ENCODE data around the gene MOB3A.
A peak's percentile ranks its signal among the peaks of the same experiment; 100 is the strongest.
"Not testable (repeated sequence)": the region's sequence is repeated elsewhere in the genome, so short reads cannot be mapped to it uniquely, and the experiment has no call there.

Gene MOB3A

DNA sequence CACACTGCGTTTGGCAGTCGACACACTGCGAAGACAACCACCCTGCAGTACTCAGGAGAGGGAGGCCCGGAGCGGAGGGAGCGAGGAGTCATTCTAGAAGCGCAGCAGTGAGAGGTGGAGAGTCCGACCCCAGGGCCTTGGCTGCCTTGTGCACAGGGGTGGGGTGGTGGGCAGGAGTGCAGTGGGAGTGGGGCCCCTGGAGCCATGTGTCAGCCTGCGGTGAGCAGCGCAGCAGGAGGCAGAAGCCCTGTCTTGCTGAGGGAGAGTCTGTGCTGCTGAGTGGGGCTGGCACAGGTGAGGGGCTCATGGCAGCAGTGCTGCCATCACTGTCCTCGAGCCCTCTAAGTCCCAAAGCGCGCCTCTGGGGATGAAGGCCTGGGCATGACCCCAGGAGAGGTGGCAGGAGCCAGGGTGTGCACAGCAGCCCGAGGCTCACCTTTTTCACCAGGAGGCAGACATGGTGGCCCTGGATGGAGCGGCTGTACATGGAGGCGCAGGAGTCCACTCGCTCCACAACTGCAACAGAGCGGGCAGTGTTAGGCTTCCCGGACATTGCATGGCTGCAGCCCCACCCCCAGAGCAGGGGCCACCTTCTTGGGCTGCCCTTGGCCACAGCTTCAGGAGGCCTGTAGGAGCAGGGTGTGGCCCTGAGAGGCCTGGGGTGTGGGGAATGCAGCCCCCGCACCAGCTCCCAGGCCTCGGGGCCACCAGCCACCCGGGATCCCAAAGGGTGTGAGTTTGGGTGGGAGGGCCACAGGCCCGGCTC lies 12.3 kb upstream of the MOB3A start:
- no peak for DNase-seq (ENCODE audit: low read depth in 2 of 2)

DNA sequence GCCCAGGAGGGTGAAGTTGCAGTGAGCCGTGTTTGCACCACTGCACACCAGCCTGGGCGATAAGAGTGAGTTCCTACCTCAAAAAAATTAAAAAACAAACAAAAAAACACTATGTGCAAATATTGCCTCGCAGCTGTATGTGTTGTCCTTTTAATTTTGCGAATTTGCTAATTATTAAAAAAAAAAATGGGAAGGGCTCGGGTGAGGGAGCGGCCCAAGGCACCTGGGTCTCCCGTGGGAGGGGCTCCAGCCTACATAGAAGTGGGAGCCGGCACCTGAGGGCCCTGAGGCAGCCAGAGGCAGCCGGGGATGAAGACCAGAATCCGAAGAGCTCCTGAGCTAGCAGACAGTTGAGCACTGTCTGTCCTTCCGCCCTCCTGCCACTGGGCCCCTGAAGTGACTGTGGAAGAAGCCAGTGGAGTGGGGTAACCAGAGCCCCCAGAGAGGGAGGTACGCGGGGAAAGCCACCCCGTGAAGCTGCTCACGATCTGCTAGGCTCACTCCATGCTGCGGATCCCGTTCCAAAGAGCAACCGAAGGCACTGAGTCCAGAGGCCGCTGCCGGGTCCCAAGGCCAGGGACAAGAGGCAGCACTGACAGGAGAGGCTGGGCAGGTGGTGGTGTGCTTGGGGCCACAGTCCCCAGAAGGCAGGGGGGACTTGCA lies 7.0 kb upstream of the MOB3A start:
- no peak for DNase-seq (ENCODE audit: low read depth in 2 of 2)

DNA sequence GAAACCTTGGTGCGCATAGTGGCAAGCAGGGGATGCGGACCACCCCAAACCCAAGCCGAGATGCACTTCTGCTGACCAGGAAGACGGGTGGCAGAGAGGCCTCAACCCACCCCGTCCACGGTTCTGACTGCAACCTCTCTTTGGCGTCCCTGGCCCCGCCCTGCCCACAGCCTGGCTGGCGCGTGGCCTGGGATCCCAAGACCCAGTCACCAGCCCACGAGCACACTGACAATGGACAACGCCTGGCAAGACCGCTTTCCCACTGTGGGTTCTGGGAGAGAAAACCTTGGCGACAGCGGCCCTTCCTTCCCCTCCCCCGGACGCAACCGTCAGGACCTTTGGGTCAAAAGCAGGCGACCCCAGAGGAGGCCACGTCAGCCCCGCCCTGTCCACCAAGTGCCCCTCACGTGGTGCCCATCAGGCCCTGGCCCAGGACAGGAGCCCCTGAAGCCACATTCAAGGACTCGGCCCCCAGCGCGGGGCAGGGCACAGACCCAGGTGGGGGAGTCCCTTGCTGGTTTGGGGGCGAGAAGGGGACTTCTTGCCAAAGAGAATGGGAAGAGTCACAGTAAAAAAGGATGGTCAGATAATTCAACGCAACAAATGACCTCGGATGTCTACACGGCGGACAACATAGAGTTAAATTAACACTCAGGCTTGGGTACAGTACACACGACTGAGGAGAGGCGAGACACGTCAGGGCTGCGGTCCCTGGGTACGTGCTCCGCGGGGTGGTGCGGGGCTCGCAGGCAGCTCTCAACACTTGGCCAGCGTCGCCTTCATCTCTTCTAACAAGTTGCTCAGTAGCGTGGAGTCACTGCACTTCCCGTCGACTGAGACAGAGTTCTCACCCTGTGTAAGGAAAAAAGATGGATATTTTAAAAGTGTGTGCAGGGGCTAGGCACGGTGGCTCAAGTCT lies 5.5 kb upstream of the MOB3A start:
- no peak for DNase-seq (ENCODE audit: low read depth in 2 of 2)

GRCh38 chr19:2100719-2101061 lies 4.6 kb upstream of the MOB3A start:
- no peak for DNase-seq (ENCODE audit: low read depth in 2 of 2)

GRCh38 chr19:2099937-2100718 lies 4.0 kb upstream of the MOB3A start:
- DNase-seq (ENCODE audit: low read depth in 2 of 2): no peak

GRCh38 chr19:2099054-2099501 lies 3.0 kb upstream of the MOB3A start:
- no peak for DNase-seq (ENCODE audit: low read depth in 2 of 2)

DNA sequence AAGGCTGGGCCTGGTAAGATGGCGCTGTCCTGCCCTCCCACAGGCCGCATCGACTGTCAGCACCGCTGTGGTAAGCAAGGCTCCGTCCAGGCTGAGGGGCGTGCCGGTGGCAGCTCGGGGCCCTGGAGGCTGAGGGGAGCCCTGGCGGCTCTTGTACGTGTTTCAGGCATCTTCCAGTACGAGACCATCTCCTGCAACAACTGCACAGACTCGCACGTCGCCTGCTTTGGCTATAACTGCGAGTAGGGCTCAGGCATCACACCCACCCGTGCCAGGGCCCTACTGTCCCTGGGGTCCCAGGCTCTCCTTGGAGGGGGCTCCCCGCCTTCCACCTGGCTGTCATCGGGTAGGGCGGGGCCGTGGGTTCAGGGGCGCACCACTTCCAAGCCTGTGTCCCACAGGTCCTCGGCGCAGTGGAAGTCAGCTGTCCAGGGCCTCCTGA lies 1.8 kb upstream of the MOB3A start:
- DNase-seq (ENCODE audit: low read depth in 2 of 2): no peak

DNA sequence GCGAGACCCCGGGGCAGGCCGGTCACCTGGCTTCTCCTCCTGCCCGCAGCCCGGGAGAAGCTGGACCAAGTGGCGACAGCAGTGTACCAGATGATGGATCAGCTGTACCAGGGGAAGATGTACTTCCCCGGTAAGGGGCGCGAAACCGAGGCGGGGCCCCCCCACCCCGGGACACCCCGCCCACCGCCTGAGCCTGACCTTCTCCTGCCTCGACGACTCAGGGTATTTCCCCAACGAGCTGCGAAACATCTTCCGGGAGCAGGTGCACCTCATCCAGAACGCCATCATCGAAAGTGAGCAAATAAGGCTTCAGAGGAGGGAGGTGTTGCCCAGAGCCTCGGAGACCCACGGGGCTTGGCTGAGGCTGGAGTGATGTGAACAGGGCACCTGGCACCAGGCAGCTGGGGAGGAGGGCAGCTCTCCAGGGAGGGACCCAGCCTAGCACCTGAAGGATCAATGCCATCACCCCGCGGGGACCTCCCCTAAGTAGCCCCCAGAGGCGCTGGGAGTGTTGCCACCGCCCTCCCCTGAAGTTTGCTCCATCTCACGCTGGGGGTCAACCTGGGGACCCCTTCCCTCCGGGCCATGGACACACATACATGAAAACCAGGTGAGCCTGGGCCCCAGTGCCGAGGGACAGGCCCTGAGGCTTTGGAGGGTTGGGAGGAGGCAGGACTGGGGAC lies 1.2 kb upstream of the MOB3A start:
- DNase-seq (ENCODE audit: low read depth in 2 of 2): peak in 1 of 2 experiments; percentile 57

GRCh38 chr19:2096480-2097202 lies 515 bp upstream of the MOB3A start, which contains the start of gene IZUMO4:
Gene IZUMO4, plus strand, starts transcription at chr19:2096915. Its CDS starts 31 bp downstream, at chr19:2096946.
- DNase-seq (ENCODE audit: low read depth in 2 of 2): peak; percentile 100

DNA sequence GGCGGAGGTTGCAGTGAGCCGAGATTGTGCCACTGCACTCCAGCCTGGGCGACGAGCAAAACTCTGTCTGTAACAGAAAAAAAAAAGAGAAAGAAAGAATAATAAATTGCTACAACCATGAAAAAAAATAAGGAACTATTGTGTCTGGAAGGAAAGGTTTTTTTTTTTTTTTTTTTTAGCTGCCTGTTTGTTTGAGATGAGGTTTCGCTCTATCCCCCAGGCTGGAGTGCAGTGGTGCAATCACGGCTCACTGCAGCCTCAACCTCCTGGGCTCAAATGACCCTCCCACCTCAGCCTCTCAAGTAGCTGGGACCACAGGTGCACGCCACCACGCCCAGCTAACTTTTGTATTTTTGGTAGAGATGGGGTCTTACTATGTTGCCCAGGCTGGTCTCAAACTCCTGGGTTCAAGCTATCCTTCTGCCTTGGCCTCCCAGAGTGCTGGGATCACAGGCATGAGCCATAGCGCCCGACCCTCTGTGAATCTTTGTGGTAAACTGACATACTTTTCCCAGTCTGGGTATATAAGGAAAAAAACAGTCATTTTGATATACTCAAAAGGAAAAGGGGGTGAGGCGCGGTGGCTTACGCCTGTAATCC lies 4.1 kb downstream of the MOB3A start:
- not testable (repeated sequence) for DNase-seq (ENCODE audit: low read depth in 2 of 2)

DNA sequence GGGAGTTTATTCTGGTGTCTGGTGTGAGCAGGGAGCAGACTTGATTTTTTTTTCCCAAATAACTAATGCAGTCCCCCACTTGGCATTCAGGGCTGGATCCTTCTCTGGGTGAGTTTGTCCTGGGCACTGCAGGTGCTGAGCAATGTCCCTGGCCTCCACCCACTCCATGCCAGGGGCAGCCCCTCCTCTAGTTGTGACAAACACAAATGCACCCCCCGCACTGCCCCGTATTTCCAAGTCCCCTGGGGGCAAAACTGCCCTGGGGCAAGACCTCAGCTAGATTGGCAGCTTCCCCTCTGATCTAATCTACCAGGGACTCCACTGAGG lies 6.4 kb downstream of the MOB3A start:
- no peak for DNase-seq (ENCODE audit: low read depth in 2 of 2)

DNA sequence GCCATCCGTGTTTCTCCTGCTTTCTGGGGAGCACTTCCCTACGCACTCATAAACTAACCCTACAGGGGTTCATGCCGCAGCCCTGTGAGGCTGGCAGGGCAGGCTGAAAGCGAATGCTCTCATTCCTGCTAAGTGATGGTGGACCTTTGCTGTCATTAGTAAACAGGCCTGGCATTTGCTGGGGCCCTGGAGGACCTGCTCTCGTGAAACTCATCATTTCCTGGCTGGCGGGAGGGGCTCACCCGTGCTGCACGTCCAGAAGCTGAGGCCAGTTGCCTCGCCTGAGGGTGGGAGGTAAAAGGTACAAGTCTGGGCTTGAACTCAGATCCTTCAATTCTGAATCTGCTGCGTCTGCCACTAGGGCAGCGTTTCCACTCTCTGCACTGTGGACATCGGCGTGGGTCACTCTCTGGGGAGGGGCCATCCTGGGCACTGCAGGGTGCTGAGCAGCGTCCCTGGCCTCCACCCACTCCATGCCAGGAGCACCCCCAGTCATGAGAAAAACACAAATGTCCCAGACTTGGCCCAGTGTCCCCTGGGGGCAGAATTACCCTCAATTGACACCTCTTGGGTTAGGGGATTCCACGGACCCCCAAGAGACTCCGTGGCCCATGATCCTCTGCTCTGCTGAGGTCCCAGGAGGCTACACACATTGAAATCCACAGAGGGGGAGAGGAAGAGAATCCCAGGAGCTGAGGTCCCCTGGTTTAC lies 7.0 kb downstream of the MOB3A start:
- DNase-seq (ENCODE audit: low read depth in 2 of 2): no peak

DNA sequence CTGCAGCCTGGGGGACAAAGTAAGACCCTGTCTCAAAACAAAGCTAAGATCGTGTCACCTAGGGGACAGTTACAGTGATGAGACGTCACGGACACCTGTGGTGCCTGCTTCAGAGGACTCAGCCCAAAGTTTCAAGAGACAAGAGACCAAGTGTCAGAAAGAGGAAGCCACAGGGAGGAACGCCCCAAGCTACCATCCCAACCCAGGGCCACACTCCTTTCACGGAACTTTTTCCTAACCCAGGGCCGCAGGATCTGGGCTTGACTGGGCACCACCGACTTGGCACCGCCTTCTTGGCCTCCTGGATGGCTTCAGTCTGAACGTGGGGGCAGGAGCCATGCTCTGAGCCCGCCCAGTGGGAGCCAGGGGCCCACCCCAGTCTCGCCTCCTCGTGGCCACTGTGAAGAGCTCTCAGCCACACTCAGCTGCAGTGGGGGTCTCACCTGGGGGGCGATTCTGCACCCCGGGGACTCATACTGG lies 8.5 kb downstream of the MOB3A start:
- no peak for DNase-seq (ENCODE audit: low read depth in 2 of 2)

GRCh38 chr19:2086695-2087620 lies 9.2 kb downstream of the MOB3A start:
- peak in 1 of 2 experiments; percentile 63 for DNase-seq (ENCODE audit: low read depth in 2 of 2)

DNA sequence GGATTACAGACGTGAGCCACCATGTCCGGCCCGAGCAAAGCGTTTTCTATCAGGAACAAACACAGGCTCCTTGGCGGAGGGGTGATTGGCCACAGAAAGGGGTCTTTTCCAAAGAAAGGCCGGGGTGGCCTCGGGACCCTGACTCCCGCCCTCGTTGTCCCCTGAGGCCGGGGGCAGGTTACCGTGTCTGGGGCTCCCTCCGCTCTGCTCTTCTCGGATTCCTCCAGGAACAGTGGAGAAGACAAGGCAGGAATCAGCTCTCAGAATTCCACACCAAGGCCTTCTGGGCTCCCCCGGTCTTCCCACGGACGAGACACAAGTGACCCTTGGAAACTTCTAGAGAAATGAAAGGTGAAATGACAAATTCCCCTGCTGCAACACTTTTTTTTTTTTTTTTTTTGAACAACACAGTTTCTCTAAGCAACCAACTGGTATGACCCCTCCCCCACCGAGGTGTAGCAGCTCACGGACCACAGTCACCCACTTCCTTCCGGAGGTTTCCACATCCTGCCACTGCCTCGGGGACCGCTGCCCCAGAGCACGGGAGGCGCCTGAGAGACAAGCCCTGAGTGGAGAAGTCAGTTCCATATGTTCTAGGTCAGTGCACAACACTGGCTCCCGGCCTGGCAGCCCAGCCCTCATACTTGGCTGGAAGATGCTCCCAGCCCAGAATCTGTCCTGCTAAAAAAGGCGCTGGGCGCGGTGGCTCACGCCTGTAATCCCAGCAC lies 11.0 kb downstream of the MOB3A start:
- peak; percentile 81 to 91 for DNase-seq (ENCODE audit: low read depth in 2 of 2)

GRCh38 chr19:2083174-2083854 lies 12.8 kb downstream of the MOB3A start:
- DNase-seq (ENCODE audit: low read depth in 2 of 2): peak in 1 of 2 experiments; percentile 61
